Breast epithelium (tissue), 3 donors: ENCODE results near the gene GPHN.

Experiments used
- CTCF ChIP-seq, 3 donors: fragments of 450-650 bp; IDR thresholded peaks; one replicate each; pipeline ENCODE4 v1.5.1; 2016 to 2017; ENCODE audit warnings: antibody characterized with exemption in 3 of 3, mild to moderate bottlenecking in 3 of 3, moderate library complexity in 3 of 3
- POLR2A ChIP-seq: fragments of 450-650 bp; IDR thresholded peaks from one replicate; pipeline ENCODE4 v1.6.1; 2016; ENCODE audit warnings: antibody characterized with exemption, mild to moderate bottlenecking, moderate library complexity
- POLR2AphosphoS5 ChIP-seq, 3 donors: sonication (generic); formaldehyde crosslinking; IDR thresholded peaks; one replicate each; pipeline ENCODE4 v1.6.1; 2017; ENCODE audit warnings: antibody characterized with exemption in 3 of 3

DNA sequence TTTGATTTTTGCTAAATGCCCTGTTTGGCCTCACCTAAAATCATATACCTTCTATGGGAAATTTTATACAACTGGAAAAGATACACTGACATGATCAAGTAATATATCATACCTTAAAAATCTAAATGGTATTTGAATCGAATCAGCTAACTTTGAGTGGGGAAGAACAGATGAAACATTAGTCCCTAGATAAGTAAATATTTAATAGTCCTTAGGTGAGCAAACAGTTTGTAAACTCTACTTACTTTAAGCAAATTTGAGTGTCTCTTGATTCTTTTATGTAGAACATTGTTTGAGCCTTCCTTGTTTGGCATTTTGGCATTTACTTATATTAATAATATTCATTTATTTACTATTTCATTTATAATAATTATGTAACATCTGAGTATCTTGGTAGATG is 485.6 kb downstream of the GPHN start:
- TF ChIP-seq CTCF (IDR thresholded peaks at IDR 0.05) (no peak), POLR2A (no peak), POLR2AphosphoS5 (IDR thresholded peaks at IDR 0.05) (no peak)
